GM21381 (cell line): ENCODE measurements around the gene GLRX.
A peak's percentile ranks its signal among the peaks of the same experiment; 100 is the strongest.
"Not testable (repeated sequence)": the region's sequence is repeated elsewhere in the genome, so short reads cannot be mapped to it uniquely, and the experiment has no call there.

Source experiments
- ATAC-seq: cut with Tn5 transposase; IDR thresholded peaks from one replicate; pipeline ENCODE4 v1.9.1; 2021; ENCODE audit warnings: mild to moderate bottlenecking, moderate library complexity; ENCODE audit not compliant: unreplicated experiment

Gene GLRX

GRCh38 chr5:95853490-95853889 lies 31.0 kb upstream of the GLRX start:
- ATAC-seq, result no peak

- ATAC-seq, result no peak
Observed at GRCh38 chr5:95852567-95852966, 30.0 kb upstream of the GLRX start.

GRCh38 chr5:95851141-95851540 lies 28.6 kb upstream of the GLRX start:
- ATAC-seq, result not testable (repeated sequence)

GRCh38 chr5:95850391-95850894 lies 27.9 kb upstream of the GLRX start:
- ATAC-seq, result no peak

GRCh38 chr5:95848701-95849100 lies 26.2 kb upstream of the GLRX start:
- ATAC-seq, result no peak

- ATAC-seq, result no peak
Observed at GRCh38 chr5:95847261-95847592, 24.7 kb upstream of the GLRX start.

- ATAC-seq, result peak; percentile 63
Observed at GRCh38 chr5:95846554-95847260, 24.2 kb upstream of the GLRX start.

- no peak for ATAC-seq
Observed at GRCh38 chr5:95845391-95845790, 22.9 kb upstream of the GLRX start.

GRCh38 chr5:95843733-95844223 lies 21.3 kb upstream of the GLRX start:
- no peak for ATAC-seq

- ATAC-seq, result peak; percentile 90
Observed at GRCh38 chr5:95842854-95843544, 20.5 kb upstream of the GLRX start.

GRCh38 chr5:95841914-95842812 lies 19.6 kb upstream of the GLRX start:
- ATAC-seq, result no peak

GRCh38 chr5:95840956-95841705 lies 18.6 kb upstream of the GLRX start:
- no peak for ATAC-seq

- ATAC-seq, result no peak
Observed at GRCh38 chr5:95839658-95840057, 17.1 kb upstream of the GLRX start.

GRCh38 chr5:95838556-95838955 lies 16.0 kb upstream of the GLRX start:
- no peak for ATAC-seq

GRCh38 chr5:95838001-95838520 lies 15.5 kb upstream of the GLRX start:
- no peak for ATAC-seq

- no peak for ATAC-seq
Observed at GRCh38 chr5:95837492-95837891, 15.0 kb upstream of the GLRX start.

- ATAC-seq, result not testable (repeated sequence)
Observed at GRCh38 chr5:95836971-95837370, 14.4 kb upstream of the GLRX start.

GRCh38 chr5:95836544-95836943 lies 14.0 kb upstream of the GLRX start:
- ATAC-seq, result no peak

GRCh38 chr5:95835682-95836385 lies 13.3 kb upstream of the GLRX start:
- no peak for ATAC-seq

GRCh38 chr5:95832664-95833063 lies 10.1 kb upstream of the GLRX start:
- no peak for ATAC-seq
